ENCODE measurements around the gene DNAL4. TPM values are rescaled to one million over a fixed set of nuclear protein-coding genes. Genes with fewer than 3 reads are reported as not detected.

DNAL4 gene
- total and polyA plus RNA-seq, 12 donors, result 7.7 to 11.7 (median 9.9) TPM

- ATAC-seq (no peak), DNase-seq (no peak)
- no peaks in the 10 kb centered on the region for H3K9me3 ChIP-seq
- no peak overlapping the region for H3K4me3 ChIP-seq
- 86 to 89% methylated on average over 6 of the region's 6 CpGs for whole genome bisulfite sequencing, 2 donors
- no peak for TF ChIP-seq CTCF (IDR thresholded peaks at IDR 0.05)
- no peaks in the 10 kb centered on the region for H3K36me3 ChIP-seq
- H3K27me3 ChIP-seq, result peaks cover 0 to 23% (median 12%) of the 10 kb centered on the region in 7 donors
- peaks cover 0 to 11% (median 2%) of the 10 kb centered on the region in 9 donors for H3K4me1 ChIP-seq
- intact Hi-C loops (cut with DNase I), result no loop called here
- no peak overlapping the region for H3K27ac ChIP-seq
Observed at GRCh38 chr22:38837414-38837928, 43.5 kb upstream of the DNAL4 start.

DNA sequence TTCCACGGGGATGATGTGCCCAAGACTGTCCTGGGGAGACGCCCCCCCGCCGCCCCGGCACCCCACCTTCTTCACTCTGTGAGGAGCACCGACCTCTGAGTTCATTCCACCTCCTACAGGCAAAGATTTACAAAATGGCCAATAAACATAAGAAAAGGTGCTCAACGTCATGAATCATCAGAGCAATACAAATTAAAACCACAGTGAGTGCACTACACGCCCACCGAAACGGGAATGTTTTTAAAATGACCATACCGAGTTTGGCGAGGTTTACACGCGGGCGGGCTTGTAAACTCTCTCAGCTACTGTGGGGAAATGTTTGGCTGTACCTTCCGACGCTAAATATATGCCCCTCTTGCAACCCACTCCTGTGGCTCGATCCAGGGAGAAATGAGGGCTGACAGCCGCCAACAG lies 42.0 kb upstream of the DNAL4 start:
- H3K36me3 ChIP-seq, result no peaks in the 10 kb centered on the region
- 69% methylated on average over 19 of the region's 19 CpGs for WGBS, 2 donors
- H3K9me3 ChIP-seq, result no peaks in the 10 kb centered on the region
- H3K4me3 ChIP-seq, result no peak overlapping the region
- ATAC-seq, result no peak
- no peak for DNase-seq
- TF ChIP-seq CTCF (IDR thresholded peaks at IDR 0.05), result no peak
- intact Hi-C loops (cut with DNase I), result no loop called here
- H3K27me3 ChIP-seq, result peaks cover 0 to 8% (median 0%) of the 10 kb centered on the region in 7 donors
- H3K4me1 ChIP-seq, result no peaks in the 10 kb centered on the region
- H3K27ac ChIP-seq, result no peak overlapping the region

DNA sequence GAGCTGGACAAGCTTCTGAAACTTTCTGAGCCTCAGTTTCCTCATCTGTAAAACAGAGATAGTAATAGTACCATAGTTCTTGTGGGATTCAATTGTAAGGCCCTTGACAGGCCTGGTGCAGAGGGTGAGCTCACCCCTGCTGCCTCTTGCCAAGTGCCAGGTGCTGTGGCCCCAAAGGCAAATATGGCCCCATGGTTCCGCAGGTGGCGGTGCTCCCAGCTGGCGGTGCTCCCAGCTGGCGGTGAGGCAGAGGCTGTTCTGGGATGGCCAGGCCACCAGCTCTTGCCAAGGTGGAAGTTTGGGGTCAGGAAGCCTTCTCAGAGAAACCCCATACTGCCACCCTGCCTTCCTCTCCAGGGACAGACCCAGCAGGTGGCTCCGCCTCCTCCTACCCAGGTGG lies 41.0 kb upstream of the DNAL4 start:
- Histone ChIP-seq H3K36me3 (no peaks in the 10 kb centered on the region), H3K27me3 (peaks cover 0 to 4% (median 0%) of the 10 kb centered on the region in 7 donors), H3K9me3 (no peaks in the 10 kb centered on the region), H3K4me3 (no peak overlapping the region), H3K4me1 (no peaks in the 10 kb centered on the region), H3K27ac (no peak overlapping the region)
- no peak for TF ChIP-seq CTCF (IDR thresholded peaks at IDR 0.05)
- intact Hi-C loops (cut with DNase I), result no loop called here
- no peak for ATAC-seq
- 93 to 96% methylated on average over 5 of the region's 5 CpGs for WGBS, 2 donors
- DNase-seq, result no peak

DNA sequence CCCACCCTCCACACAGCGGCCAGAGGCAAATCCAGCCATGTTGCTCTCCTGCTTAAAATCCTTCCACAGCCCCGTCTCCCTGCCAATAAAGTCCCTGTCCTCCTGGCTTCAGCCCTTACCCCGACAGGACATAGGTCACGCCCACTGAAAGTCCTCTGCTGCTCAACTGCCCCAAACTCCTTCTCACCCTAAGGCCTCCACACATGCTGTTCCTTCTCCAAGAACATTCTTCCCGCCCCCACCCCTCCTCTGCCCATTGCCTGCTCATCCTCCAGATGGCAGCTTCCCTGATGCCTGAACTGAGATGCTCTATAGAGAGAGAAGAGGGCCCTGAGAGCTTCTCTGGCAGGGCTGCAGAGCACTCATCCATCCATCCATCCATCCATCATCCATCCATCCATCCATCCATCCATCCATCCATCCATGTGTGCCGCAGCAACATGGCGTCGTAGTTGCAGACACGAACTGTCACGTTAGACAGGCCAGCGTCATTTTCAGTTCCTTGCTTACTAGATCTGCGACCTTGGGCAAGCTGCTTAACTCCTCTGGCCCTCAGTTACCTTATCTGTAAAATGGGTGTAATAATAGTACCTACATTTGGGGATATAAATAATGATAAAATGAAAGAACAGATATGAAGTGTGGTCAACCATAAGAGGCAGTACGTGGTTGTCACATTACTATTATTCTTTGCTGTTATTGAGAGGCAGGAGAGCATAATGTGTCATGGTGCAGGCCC lies 40.4 kb upstream of the DNAL4 start:
- 78 to 85% methylated on average over 13 of the region's 13 CpGs for WGBS, 2 donors
- H3K27me3 ChIP-seq, result no peaks in the 10 kb centered on the region
- no peaks in the 10 kb centered on the region for H3K9me3 ChIP-seq

More for the DNA sequence above, 40.4 kb upstream of the DNAL4 start:
- ATAC-seq (no peak), DNase-seq (no peak)
- intact Hi-C loops (cut with DNase I), result no loop called here
- Histone ChIP-seq H3K36me3 (no peaks in the 10 kb centered on the region), H3K4me1 (no peaks in the 10 kb centered on the region), H3K4me3 (no peak overlapping the region), H3K27ac (no peak overlapping the region)
- no peak for TF ChIP-seq CTCF (IDR thresholded peaks at IDR 0.05)
